Measurements from ENCODE around the gene NPC1.

DNA sequence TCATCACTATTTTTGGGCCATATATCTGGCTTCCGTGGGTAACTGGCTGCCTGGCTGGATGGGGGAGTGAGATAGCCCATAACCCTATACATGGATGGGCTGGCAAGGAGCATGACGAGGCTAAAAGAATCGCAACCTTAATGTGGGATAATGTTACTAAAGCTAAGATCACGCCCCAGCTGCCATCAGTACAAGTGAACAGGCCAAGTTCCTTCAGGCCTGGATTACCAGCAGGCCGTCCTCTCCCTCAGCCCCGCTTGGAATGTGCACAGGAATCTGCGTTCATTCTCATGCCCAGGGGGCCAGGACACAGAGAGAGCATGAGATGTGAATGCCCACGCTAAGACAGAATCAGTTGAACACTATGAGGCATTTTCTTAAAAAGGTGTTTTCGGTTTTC lies 48.3 kb downstream of the NPC1 start:
- no peak for TF ChIP-seq POLR2A (IDR thresholded peaks at IDR 0.05)
- TF ChIP-seq, protein P1, sequence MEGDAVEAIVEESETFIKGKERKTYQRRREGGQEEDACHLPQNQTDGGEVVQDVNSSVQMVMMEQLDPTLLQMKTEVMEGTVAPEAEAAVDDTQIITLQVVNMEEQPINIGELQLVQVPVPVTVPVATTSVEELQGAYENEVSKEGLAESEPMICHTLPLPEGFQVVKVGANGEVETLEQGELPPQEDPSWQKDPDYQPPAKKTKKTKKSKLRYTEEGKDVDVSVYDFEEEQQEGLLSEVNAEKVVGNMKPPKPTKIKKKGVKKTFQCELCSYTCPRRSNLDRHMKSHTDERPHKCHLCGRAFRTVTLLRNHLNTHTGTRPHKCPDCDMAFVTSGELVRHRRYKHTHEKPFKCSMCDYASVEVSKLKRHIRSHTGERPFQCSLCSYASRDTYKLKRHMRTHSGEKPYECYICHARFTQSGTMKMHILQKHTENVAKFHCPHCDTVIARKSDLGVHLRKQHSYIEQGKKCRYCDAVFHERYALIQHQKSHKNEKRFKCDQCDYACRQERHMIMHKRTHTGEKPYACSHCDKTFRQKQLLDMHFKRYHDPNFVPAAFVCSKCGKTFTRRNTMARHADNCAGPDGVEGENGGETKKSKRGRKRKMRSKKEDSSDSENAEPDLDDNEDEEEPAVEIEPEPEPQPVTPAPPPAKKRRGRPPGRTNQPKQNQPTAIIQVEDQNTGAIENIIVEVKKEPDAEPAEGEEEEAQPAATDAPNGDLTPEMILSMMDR (IDR thresholded peaks at IDR 0.05): no peak
